K562 (cell line): ENCODE data around the gene CLNK. TPM values are rescaled to one million over a fixed set of nuclear protein-coding genes. Genes with fewer than 3 reads are reported as not detected.

Experiments
- CBFA2T3 ChIP-seq: fragments of 450-650 bp; IDR thresholded peaks from 2 replicates; pipeline ENCODE4 v1.6.1; 2017
- CEBPG ChIP-seq, 3 experiments: fragments of 200-800 bp in 1 of 3; sonication (Bioruptor generic) in 1 of 3; sonication (generic) in 1 of 3; formaldehyde crosslinking in 1 of 3; IDR thresholded peaks in 2 of 3; conservative IDR thresholded peaks in 1 of 3; 2 replicates each; pipeline versions ENCODE4 v1.6.1 to v1.8.0; 2016 to 2022; ENCODE audit warnings: missing compliant biosample characterization in 2 of 3, missing genetic modification characterization in 2 of 3, mild to moderate bottlenecking in 1 of 3, missing genetic modification reagents in 1 of 3
- CREM ChIP-seq: IDR thresholded peaks from 2 replicates; pipeline ENCODE4 v1.6.1; 2014; ENCODE audit warnings: antibody characterized with exemption, low read depth
- KDM5B ChIP-seq: fragments of 200-600 bp; sonication (generic); IDR thresholded peaks from 2 replicates; pipeline ENCODE4 v1.6.1; 2012; ENCODE audit warnings: low read depth, mild to moderate bottlenecking, moderate library complexity, low read length, control low read depth, inconsistent platforms; ENCODE audit not compliant: insufficient replicate concordance
- L3MBTL2 ChIP-seq: fragments of 450-650 bp; IDR thresholded peaks from 2 replicates; pipeline ENCODE4 v1.6.1; 2016; ENCODE audit warnings: mild to moderate bottlenecking, moderate library complexity
- NFIC ChIP-seq: fragments of 450-650 bp; IDR thresholded peaks from 2 replicates; pipeline ENCODE4 v1.6.1; 2017; ENCODE audit warnings: mild to moderate bottlenecking, inconsistent platforms
- POLR2AphosphoS5 ChIP-seq: IDR thresholded peaks from 2 replicates; pipeline ENCODE4 v1.6.1; 2011; ENCODE audit warnings: mild to moderate bottlenecking, low read depth, low read length, moderate library complexity; ENCODE audit not compliant: control insufficient read depth, insufficient read depth
- SRSF1 ChIP-seq: fragments of 200-400 bp; formaldehyde crosslinking; IDR thresholded peaks from 2 replicates; pipeline ENCODE4 v1.6.1; 2017; ENCODE audit warnings: mild to moderate bottlenecking, low read depth, low read length, moderate library complexity
- ZEB2 ChIP-seq: fragments of 450-650 bp; IDR thresholded peaks from 2 replicates; pipeline ENCODE4 v1.6.1; 2016
- polyA plus RNA-seq, 8 experiments: library from polyadenylated mRNA; depleted of rRNA in 4 of 8; stranded (reverse) in 5 of 8; unstranded in 3 of 8; fragments of >200 nt; fragmentation: Nextera tagmentation in 2 of 8; fragmentation: Illumina TruSeq in 1 of 8; extraction: Ambion mirVana in 2 of 8; extraction: Trizol in 1 of 8; gene quantifications; 2 replicates each; pipeline versions ENCODE4 v1.2.1 to v1.2.3, GENCODE V29; 2011 to 2014; ENCODE audit warnings: inconsistent platforms in 1 of 8, missing spikeins in 1 of 8
- total RNA-seq, 7 experiments: library from RNA; depleted of rRNA in 6 of 7; stranded (reverse); fragments of >200 nt in 6 of 7; fragmentation: Illumina TruSeq in 2 of 7; extraction: Trizol in 2 of 7; gene quantifications; 2 replicates each; pipeline versions ENCODE4 v1.2.1 to v1.2.3, GENCODE V29; 2011 to 2021; ENCODE audit warnings: low replicate concordance in 1 of 7
- TF ChIP-seq, protein P1 (sequence below): fragments of 200-800 bp; sonication (Bioruptor generic); IDR thresholded peaks from 2 replicates; pipeline ENCODE4 v1.6.1; 2017; ENCODE audit warnings: missing genetic modification characterization, missing compliant biosample characterization
- TF ChIP-seq, protein P2 (sequence below): fragments of 450-650 bp; formaldehyde crosslinking; conservative IDR thresholded peaks from 2 replicates; pipeline ENCODE4 v1.4.0; 2022; ENCODE audit warnings: mild to moderate bottlenecking, missing genetic modification characterization
- TF ChIP-seq, protein P3 (sequence below): fragments of 450-650 bp; conservative IDR thresholded peaks from 2 replicates; pipeline ENCODE4 v1.6.1; 2016; ENCODE audit warnings: missing genetic modification characterization, low read depth, mild to moderate bottlenecking, missing compliant biosample characterization, moderate library complexity
- TF ChIP-seq, protein P4 (sequence below): fragments of 250-450 bp; sonication (Bioruptor Pico); IDR thresholded peaks from 2 replicates; pipeline ENCODE4 v1.9.0; 2021; ENCODE audit warnings: mild to moderate bottlenecking, inconsistent platforms
- TF ChIP-seq, protein P5 (sequence below): fragments of 450-650 bp; IDR thresholded peaks from 2 replicates; pipeline ENCODE4 v1.6.1; 2018; ENCODE audit not compliant: partially characterized antibody

The CLNK gene
- total and polyA plus RNA-seq, 9 of the 15 experiments (the other 6 are each of a cell fraction or from before 2014, with no cell fraction given) = not detected

DNA sequence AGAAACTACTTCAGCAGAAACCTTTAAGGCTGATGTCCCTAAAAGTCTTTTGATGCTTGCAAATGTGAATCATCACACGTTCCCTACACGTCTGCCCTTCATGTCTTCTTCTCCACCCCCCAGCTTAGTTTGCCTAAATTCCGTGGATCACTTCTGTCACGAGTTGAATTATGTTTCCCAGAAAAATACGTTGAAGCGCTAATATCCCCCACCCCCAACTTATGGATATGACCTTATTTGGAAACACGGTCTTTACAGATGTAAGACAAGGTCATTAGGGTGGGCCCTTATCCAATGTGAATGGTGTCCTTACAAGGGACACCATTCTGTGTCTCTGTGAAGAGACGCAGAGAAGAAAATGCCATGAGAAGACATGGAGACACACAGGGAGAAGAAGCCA, 225.3 kb downstream of the CLNK start (continued):
- TF ChIP-seq, protein P1, sequence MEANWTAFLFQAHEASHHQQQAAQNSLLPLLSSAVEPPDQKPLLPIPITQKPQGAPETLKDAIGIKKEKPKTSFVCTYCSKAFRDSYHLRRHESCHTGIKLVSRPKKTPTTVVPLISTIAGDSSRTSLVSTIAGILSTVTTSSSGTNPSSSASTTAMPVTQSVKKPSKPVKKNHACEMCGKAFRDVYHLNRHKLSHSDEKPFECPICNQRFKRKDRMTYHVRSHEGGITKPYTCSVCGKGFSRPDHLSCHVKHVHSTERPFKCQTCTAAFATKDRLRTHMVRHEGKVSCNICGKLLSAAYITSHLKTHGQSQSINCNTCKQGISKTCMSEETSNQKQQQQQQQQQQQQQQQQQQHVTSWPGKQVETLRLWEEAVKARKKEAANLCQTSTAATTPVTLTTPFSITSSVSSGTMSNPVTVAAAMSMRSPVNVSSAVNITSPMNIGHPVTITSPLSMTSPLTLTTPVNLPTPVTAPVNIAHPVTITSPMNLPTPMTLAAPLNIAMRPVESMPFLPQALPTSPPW (CRISPR knock-in tag) = no peak
- 0 out of 2 replicates have a peak, but pooled peaks have one; percentile 18 for TF ChIP-seq CBFA2T3
- peak; percentile 37; the same call in 1 of the 2 replicates for TF ChIP-seq L3MBTL2
- TF ChIP-seq, protein P2, sequence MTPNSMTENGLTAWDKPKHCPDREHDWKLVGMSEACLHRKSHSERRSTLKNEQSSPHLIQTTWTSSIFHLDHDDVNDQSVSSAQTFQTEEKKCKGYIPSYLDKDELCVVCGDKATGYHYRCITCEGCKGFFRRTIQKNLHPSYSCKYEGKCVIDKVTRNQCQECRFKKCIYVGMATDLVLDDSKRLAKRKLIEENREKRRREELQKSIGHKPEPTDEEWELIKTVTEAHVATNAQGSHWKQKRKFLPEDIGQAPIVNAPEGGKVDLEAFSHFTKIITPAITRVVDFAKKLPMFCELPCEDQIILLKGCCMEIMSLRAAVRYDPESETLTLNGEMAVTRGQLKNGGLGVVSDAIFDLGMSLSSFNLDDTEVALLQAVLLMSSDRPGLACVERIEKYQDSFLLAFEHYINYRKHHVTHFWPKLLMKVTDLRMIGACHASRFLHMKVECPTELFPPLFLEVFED (CRISPR knock-in tag) = no peak
- no peak for TF ChIP-seq NFIC
- 0 out of 2 replicates have a peak, but pooled peaks have one; percentile 8 for TF ChIP-seq CREM
- TF ChIP-seq, protein P3, sequence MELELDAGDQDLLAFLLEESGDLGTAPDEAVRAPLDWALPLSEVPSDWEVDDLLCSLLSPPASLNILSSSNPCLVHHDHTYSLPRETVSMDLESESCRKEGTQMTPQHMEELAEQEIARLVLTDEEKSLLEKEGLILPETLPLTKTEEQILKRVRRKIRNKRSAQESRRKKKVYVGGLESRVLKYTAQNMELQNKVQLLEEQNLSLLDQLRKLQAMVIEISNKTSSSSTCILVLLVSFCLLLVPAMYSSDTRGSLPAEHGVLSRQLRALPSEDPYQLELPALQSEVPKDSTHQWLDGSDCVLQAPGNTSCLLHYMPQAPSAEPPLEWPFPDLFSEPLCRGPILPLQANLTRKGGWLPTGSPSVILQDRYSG = no peak
- peak; percentile 18; the same call in 1 of the 2 replicates for TF ChIP-seq POLR2AphosphoS5
- no peak for TF ChIP-seq CEBPG (CRISPR knock-in tag; IDR thresholded peaks at IDR 0.05)
- no peak for TF ChIP-seq CEBPG (tag; conservative IDR thresholded peaks at IDR 0.05 in 1 of 2, IDR thresholded peaks at IDR 0.05 in 1 of 2)
- TF ChIP-seq, protein P4, sequence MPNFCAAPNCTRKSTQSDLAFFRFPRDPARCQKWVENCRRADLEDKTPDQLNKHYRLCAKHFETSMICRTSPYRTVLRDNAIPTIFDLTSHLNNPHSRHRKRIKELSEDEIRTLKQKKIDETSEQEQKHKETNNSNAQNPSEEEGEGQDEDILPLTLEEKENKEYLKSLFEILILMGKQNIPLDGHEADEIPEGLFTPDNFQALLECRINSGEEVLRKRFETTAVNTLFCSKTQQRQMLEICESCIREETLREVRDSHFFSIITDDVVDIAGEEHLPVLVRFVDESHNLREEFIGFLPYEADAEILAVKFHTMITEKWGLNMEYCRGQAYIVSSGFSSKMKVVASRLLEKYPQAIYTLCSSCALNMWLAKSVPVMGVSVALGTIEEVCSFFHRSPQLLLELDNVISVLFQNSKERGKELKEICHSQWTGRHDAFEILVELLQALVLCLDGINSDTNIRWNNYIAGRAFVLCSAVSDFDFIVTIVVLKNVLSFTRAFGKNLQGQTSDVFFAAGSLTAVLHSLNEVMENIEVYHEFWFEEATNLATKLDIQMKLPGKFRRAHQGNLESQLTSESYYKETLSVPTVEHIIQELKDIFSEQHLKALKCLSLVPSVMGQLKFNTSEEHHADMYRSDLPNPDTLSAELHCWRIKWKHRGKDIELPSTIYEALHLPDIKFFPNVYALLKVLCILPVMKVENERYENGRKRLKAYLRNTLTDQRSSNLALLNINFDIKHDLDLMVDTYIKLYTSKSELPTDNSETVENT (CRISPR knock-in tag) = no peak
- TF ChIP-seq, protein P5, sequence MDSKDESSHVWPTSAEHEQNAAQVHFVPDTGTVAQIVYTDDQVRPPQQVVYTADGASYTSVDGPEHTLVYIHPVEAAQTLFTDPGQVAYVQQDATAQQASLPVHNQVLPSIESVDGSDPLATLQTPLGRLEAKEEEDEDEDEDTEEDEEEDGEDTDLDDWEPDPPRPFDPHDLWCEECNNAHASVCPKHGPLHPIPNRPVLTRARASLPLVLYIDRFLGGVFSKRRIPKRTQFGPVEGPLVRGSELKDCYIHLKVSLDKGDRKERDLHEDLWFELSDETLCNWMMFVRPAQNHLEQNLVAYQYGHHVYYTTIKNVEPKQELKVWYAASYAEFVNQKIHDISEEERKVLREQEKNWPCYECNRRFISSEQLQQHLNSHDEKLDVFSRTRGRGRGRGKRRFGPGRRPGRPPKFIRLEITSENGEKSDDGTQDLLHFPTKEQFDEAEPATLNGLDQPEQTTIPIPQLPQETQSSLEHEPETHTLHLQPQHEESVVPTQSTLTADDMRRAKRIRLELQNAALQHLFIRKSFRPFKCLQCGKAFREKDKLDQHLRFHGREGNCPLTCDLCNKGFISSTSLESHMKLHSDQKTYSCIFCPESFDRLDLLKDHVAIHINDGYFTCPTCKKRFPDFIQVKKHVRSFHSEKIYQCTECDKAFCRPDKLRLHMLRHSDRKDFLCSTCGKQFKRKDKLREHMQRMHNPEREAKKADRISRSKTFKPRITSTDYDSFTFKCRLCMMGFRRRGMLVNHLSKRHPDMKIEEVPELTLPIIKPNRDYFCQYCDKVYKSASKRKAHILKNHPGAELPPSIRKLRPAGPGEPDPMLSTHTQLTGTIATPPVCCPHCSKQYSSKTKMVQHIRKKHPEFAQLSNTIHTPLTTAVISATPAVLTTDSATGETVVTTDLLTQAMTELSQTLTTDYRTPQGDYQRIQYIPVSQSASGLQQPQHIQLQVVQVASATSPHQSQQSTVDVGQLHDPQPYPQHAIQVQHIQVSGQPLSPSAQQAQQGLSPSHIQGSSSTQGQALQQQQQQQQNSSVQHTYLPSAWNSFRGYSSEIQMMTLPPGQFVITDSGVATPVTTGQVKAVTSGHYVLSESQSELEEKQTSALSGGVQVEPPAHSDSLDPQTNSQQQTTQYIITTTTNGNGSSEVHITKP = no peak
- peak; percentile 7 for TF ChIP-seq KDM5B
- no peak for TF ChIP-seq ZEB2
- TF ChIP-seq SRSF1 = no peak
